Nephron progenitor cell (in vitro differentiated cells): Measurements from ENCODE around the gene OR52M1.

Experiments
- DNase-seq: peaks from one replicate; pipeline ENCODE4 v3.0.0; 2021
- H3K27ac Mint-ChIP-seq: 2 replicates; pipeline ENCODE4 v1.8.0; 2021; ENCODE audit warnings: mild to moderate bottlenecking, moderate library complexity, mixed read lengths
- H3K27me3 Mint-ChIP-seq: 2 replicates; pipeline ENCODE4 v1.8.0; 2021; ENCODE audit warnings: mild to moderate bottlenecking, low read depth, mixed read lengths; ENCODE audit not compliant: poor library complexity
- H3K36me3 Mint-ChIP-seq: 2 replicates; pipeline ENCODE4 v1.8.0; 2021; ENCODE audit warnings: low read depth, mixed read lengths
- H3K4me1 Mint-ChIP-seq: 2 replicates; pipeline ENCODE4 v1.8.0; 2021; ENCODE audit warnings: mixed read lengths
- H3K4me3 Mint-ChIP-seq: 2 replicates; pipeline ENCODE4 v1.8.0; 2021; ENCODE audit warnings: mild to moderate bottlenecking, moderate library complexity, mixed read lengths
- H3K9me3 Mint-ChIP-seq: 2 replicates; pipeline ENCODE4 v1.8.0; 2021; ENCODE audit warnings: mild to moderate bottlenecking, moderate library complexity, mixed read lengths
- CTCF ChIP-seq: fragments of 200-600 bp; sonication (generic); IDR thresholded peaks from 2 replicates; pipeline ENCODE4 v1.5.0; 2021; ENCODE audit warnings: antibody characterized with exemption

OR52M1 gene

GRCh38 chr11:4544891-4545290 lies at the start of gene OR52M1:
OR52M1 (plus strand) TSS chr11:4545191; CDS start chr11:4545191, 0 bp downstream.
- no peaks in the 10 kb centered on the region for H3K4me1 Mint-ChIP-seq
- no peak within 1 kb of the TSS for H3K27ac Mint-ChIP-seq
- peaks cover 5% of the 10 kb centered on the region for H3K9me3 Mint-ChIP-seq
- no peaks in the 10 kb centered on the region for H3K36me3 Mint-ChIP-seq
- DNase-seq = no peak
- no peak for TF ChIP-seq CTCF
- peaks cover 22% of the 10 kb centered on the region for H3K27me3 Mint-ChIP-seq
- no peak within 1 kb of the TSS for H3K4me3 Mint-ChIP-seq

GRCh38 chr11:4495487-4495886 lies 49.5 kb upstream of the OR52M1 start:
- DNase-seq = no peak
- H3K4me1 Mint-ChIP-seq = peaks cover 26% of the 10 kb centered on the region
- no peak overlapping the region for H3K4me3 Mint-ChIP-seq
- no peak for TF ChIP-seq CTCF
- H3K36me3 Mint-ChIP-seq = no peaks in the 10 kb centered on the region
- H3K27ac Mint-ChIP-seq = no peak overlapping the region
- peaks cover 23% of the 10 kb centered on the region for H3K27me3 Mint-ChIP-seq
- H3K9me3 Mint-ChIP-seq = peaks cover 4% of the 10 kb centered on the region

- H3K27me3 Mint-ChIP-seq = peaks cover 23% of the 10 kb centered on the region
- H3K4me3 Mint-ChIP-seq = no peak overlapping the region
- H3K36me3 Mint-ChIP-seq = no peaks in the 10 kb centered on the region
- DNase-seq = no peak
- TF ChIP-seq CTCF = no peak
- H3K4me1 Mint-ChIP-seq = peaks cover 26% of the 10 kb centered on the region
- peaks cover 4% of the 10 kb centered on the region for H3K9me3 Mint-ChIP-seq
- H3K27ac Mint-ChIP-seq = no peak overlapping the region
Observed at GRCh38 chr11:4495986-4496385, 49.0 kb upstream of the OR52M1 start.

GRCh38 chr11:4496557-4497248 lies 48.3 kb upstream of the OR52M1 start:
- Mint-ChIP-seq H3K4me3 (no peak overlapping the region), H3K36me3 (no peaks in the 10 kb centered on the region), H3K27ac (no peak overlapping the region), H3K27me3 (peaks cover 23% of the 10 kb centered on the region), H3K9me3 (no peaks in the 10 kb centered on the region), H3K4me1 (peaks cover 26% of the 10 kb centered on the region)
- no peak for DNase-seq
- no peak for TF ChIP-seq CTCF

GRCh38 chr11:4508886-4509285 lies 36.1 kb upstream of the OR52M1 start:
- Mint-ChIP-seq H3K27me3 (peaks cover 20% of the 10 kb centered on the region), H3K36me3 (no peaks in the 10 kb centered on the region), H3K4me1 (no peaks in the 10 kb centered on the region), H3K9me3 (peaks cover 16% of the 10 kb centered on the region), H3K27ac (no peak overlapping the region), H3K4me3 (no peak overlapping the region)
- DNase-seq = no peak
- TF ChIP-seq CTCF = no peak
